Endothelial cell of umbilical vein (primary cell): ENCODE data around the gene ALG12. TPM values are rescaled to one million over a fixed set of nuclear protein-coding genes. Genes with fewer than 3 reads are reported as not detected.

ENCODE experiments used
- BruUV-seq: library from RNA; stranded (reverse); fragments of 400-500 nt; replicated peaks from 2 replicates; lab custom pipeline; 2021; lab: Mats Ljungman, UMichigan
- CTCF ChIA-PET: fragments of 300-600, 350-600 bp; sonication (Branson Sonifier 250); formaldehyde crosslinking; loops from one replicate; lab custom pipeline; 2021; ENCODE audit warnings: antibody characterized with exemption, inconsistent platforms; lab: Charles Lee
- POLR2A ChIA-PET: fragments of 300-600, 350-600 bp; sonication (Branson Sonifier 250); formaldehyde crosslinking; loops from one replicate; lab custom pipeline; 2021; ENCODE audit warnings: antibody characterized with exemption, inconsistent platforms; lab: Charles Lee
- DNase-seq: peaks from one replicate; pipeline ENCODE4 v3.0.0-alpha.2; 2011; ENCODE audit warnings: low read depth, low spot score
- FAIRE-seq: peaks from 2 replicates; lab custom pipeline; 2011; peaks lifted over from hg19 to GRCh38; lab: Jason Lieb, UNC
- H2AFZ ChIP-seq: 2 replicates; pipeline ENCODE4 v1.6.0; 2012; ENCODE audit warnings: low read depth, low read length, control low read depth, inconsistent platforms
- H3K27ac ChIP-seq: 2 replicates; pipeline ENCODE4 v1.5.1; 2011; ENCODE audit warnings: low read depth, mild to moderate bottlenecking, control low read depth, low read length, moderate library complexity; ENCODE audit not compliant: insufficient read depth
- H3K27me3 ChIP-seq, 2 experiments: 2 replicates each; pipeline versions ENCODE4 v1.6.0 to v1.6.1; 2011; ENCODE audit warnings: low read length in 2 of 2, mixed read lengths in 1 of 2; ENCODE audit not compliant: control insufficient read depth in 2 of 2, insufficient read depth in 2 of 2
- H3K36me3 ChIP-seq, 2 experiments: 2 replicates in 1 of 2; 3 replicates in 1 of 2; pipeline ENCODE4 v1.5.1; 2011; ENCODE audit warnings: low read length in 2 of 2, mild to moderate bottlenecking in 1 of 2, moderate library complexity in 1 of 2; ENCODE audit not compliant: control insufficient read depth in 2 of 2, insufficient read depth in 2 of 2; ENCODE audit errors: extremely low read depth in 1 of 2
- H3K4me1 ChIP-seq: 3 replicates; pipeline ENCODE4 v1.5.1; 2011; ENCODE audit warnings: mild to moderate bottlenecking, low read length; ENCODE audit not compliant: control insufficient read depth, insufficient read depth; ENCODE audit errors: extremely low read depth
- H3K4me2 ChIP-seq: 2 replicates; pipeline ENCODE4 v1.6.1; 2011; ENCODE audit warnings: low read length, control low read depth, mixed read lengths; ENCODE audit not compliant: insufficient read depth
- H3K4me3 ChIP-seq, 3 experiments: fragments of 200-600 bp in 1 of 3; sonication (generic), shearing (Covaris generic) in 1 of 3; replicated peaks in 1 of 3; 2 replicates each; pipeline ENCODE4 v1.5.1; 2011 to 2016; ENCODE audit warnings: control low read depth in 3 of 3, low read length in 3 of 3, mild to moderate bottlenecking in 2 of 3, inconsistent platforms in 1 of 3, low read depth in 1 of 3, moderate library complexity in 1 of 3; ENCODE audit not compliant: insufficient read depth in 1 of 3
- H3K79me2 ChIP-seq: 2 replicates; pipeline ENCODE4 v1.6.0; 2012; ENCODE audit warnings: low read length, inconsistent platforms; ENCODE audit not compliant: control insufficient read depth, insufficient read depth
- H3K9ac ChIP-seq: replicated peaks from 2 replicates; pipeline ENCODE3; 2011; ENCODE audit warnings: low read length, control low read depth; ENCODE audit not compliant: insufficient read depth; ENCODE audit errors: extremely low read depth
- H3K9me1 ChIP-seq: replicated peaks from 3 replicates; pipeline ENCODE4 v1.6.0; 2011; ENCODE audit warnings: mild to moderate bottlenecking, low read length; ENCODE audit not compliant: control insufficient read depth, insufficient read depth; ENCODE audit errors: extremely low read depth
- H3K9me3 ChIP-seq: replicated peaks from 2 replicates; pipeline ENCODE4 v1.5.1; 2012; ENCODE audit warnings: low read length, inconsistent platforms; ENCODE audit not compliant: control insufficient read depth, insufficient read depth
- H4K20me1 ChIP-seq: replicated peaks from 2 replicates; pipeline ENCODE3; 2011; ENCODE audit warnings: mild to moderate bottlenecking, low read length; ENCODE audit not compliant: control insufficient read depth, insufficient read depth; ENCODE audit errors: extremely low read depth
- EZH2 ChIP-seq: IDR thresholded peaks from 2 replicates; pipeline ENCODE4 v1.6.1; 2012; ENCODE audit warnings: borderline replicate concordance, low read depth, mild to moderate bottlenecking, moderate library complexity, low read length, inconsistent platforms; ENCODE audit not compliant: severe bottlenecking
- FOS ChIP-seq: IDR thresholded peaks from 2 replicates; pipeline ENCODE4 v1.6.1; 2011; ENCODE audit warnings: mild to moderate bottlenecking, low read length, moderate library complexity, borderline replicate concordance; ENCODE audit not compliant: insufficient read depth
- GATA2 ChIP-seq: IDR thresholded peaks from 2 replicates; pipeline ENCODE4 v1.7.0; 2011; ENCODE audit warnings: low read depth, mild to moderate bottlenecking, moderate library complexity, mixed read lengths, low read length; ENCODE audit not compliant: insufficient read length, insufficient read depth
- JUN ChIP-seq: IDR thresholded peaks from 2 replicates; pipeline ENCODE4 v1.6.1; 2011; ENCODE audit warnings: borderline replicate concordance, low read depth; ENCODE audit not compliant: insufficient read length, insufficient read depth
- MAX ChIP-seq: IDR thresholded peaks from 2 replicates; pipeline ENCODE4 v1.6.1; 2011; ENCODE audit not compliant: insufficient read depth, insufficient read length
- MYC ChIP-seq: IDR thresholded peaks from one replicate; pipeline ENCODE4 v1.6.1; 2011; ENCODE audit warnings: mild to moderate bottlenecking, low read depth, low read length
- POLR2A ChIP-seq: IDR thresholded peaks from 2 replicates; pipeline ENCODE4 v1.6.1; 2012; ENCODE audit warnings: low read depth, mild to moderate bottlenecking, control low read depth, low read length
- POLR2AphosphoS5 ChIP-seq: IDR thresholded peaks from 2 replicates; pipeline ENCODE4 v1.6.1; 2012; ENCODE audit warnings: low read depth, mild to moderate bottlenecking, control low read depth, low read length, moderate library complexity; ENCODE audit not compliant: insufficient read depth
- dilution Hi-C: fragments of 300-500 bp; cut with MboI; formaldehyde crosslinking; loops from one replicate; pipeline ENCODE4 v1.15.0; 2019; ENCODE audit warnings: low sequenced_read_pairs; ENCODE audit not compliant: extremely low pct_ligation_motif_present
- intact Hi-C: fragments of 100-400 bp; cut with micrococcal nuclease; formaldehyde crosslinking; loops from one replicate; pipeline ENCODE4 v1.10.0; 2022
- polyA plus RNA-seq, 4 experiments: library from polyadenylated mRNA; depleted of rRNA in 3 of 4; stranded (reverse) in 3 of 4; unstranded in 1 of 4; fragments of >200 nt; gene quantifications; 2 replicates each; pipeline versions ENCODE4 v1.2.1 to v1.2.3, GENCODE V29; 2011 to 2012; ENCODE audit warnings: missing spikeins in 1 of 4
- total RNA-seq: library from RNA; stranded (reverse); gene quantifications from 2 replicates; pipeline ENCODE4 v1.2.3, GENCODE V29; 2021
- TF ChIP-seq, protein P1 (sequence below), 2 donors: IDR thresholded peaks; 1 replicate in 1 of 2; 2 replicates in 1 of 2; pipeline ENCODE4 v1.5.1; 2011; ENCODE audit warnings: low read length in 2 of 2, mild to moderate bottlenecking in 2 of 2, moderate library complexity in 2 of 2, control low read depth in 1 of 2, inconsistent platforms in 1 of 2, low read depth in 1 of 2; ENCODE audit not compliant: insufficient read depth in 1 of 2; ENCODE audit errors: extremely low read depth in 1 of 2

ALG12 gene
- total and polyA plus RNA-seq, 2 donors (not counting 3 experiments of a cell fraction or from before 2014, with no cell fraction given), result 14.6 to 18.0 TPM

- FAIRE-seq (no peak), DNase-seq (no peak)
- ChIA-PET CTCF (interaction anchor here (2.0 kb wide), 1 partner anchor 29 kb away, joined by 6 read pairs; no protein-coding TSS in a partner anchor), POLR2A (no interaction called here)
- Histone ChIP-seq H3K4me2 (no peak overlapping the region), H3K79me2 (no peaks in the 10 kb centered on the region), H4K20me1 (no peaks in the 10 kb centered on the region), H3K4me1 (peaks cover 14% of the 10 kb centered on the region), H3K27me3 (no peaks in the 10 kb centered on the region), H3K9me3 (no peaks in the 10 kb centered on the region), H2AFZ (no peak overlapping the region), H3K36me3 (no peaks in the 10 kb centered on the region), H3K9ac (no peak overlapping the region), H3K27ac (no peak overlapping the region), H3K4me3 (no peak overlapping the region), H3K9me1 (no peaks in the 10 kb centered on the region)
- no TSS peak for BruUV-seq
- intact Hi-C loops (no loop called here), dilution Hi-C loops (no loop called here)
- no peak for TF ChIP-seq POLR2A
- no peak for TF ChIP-seq GATA2
- TF ChIP-seq POLR2AphosphoS5, result no peak
- no peak for TF ChIP-seq MYC
- no peak for TF ChIP-seq MAX
- TF ChIP-seq EZH2, result no peak
- no peak for TF ChIP-seq JUN
- TF ChIP-seq FOS, result no peak
- TF ChIP-seq, protein P1, sequence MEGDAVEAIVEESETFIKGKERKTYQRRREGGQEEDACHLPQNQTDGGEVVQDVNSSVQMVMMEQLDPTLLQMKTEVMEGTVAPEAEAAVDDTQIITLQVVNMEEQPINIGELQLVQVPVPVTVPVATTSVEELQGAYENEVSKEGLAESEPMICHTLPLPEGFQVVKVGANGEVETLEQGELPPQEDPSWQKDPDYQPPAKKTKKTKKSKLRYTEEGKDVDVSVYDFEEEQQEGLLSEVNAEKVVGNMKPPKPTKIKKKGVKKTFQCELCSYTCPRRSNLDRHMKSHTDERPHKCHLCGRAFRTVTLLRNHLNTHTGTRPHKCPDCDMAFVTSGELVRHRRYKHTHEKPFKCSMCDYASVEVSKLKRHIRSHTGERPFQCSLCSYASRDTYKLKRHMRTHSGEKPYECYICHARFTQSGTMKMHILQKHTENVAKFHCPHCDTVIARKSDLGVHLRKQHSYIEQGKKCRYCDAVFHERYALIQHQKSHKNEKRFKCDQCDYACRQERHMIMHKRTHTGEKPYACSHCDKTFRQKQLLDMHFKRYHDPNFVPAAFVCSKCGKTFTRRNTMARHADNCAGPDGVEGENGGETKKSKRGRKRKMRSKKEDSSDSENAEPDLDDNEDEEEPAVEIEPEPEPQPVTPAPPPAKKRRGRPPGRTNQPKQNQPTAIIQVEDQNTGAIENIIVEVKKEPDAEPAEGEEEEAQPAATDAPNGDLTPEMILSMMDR (IDR thresholded peaks at IDR 0.05; ENCODE audit: extremely low read depth in 1 of 2, insufficient read depth in 1 of 2, low read depth in 1 of 2, low read length in 2 of 2), result no peak
Measured at GRCh38 chr22:49954354-49954753, 36.1 kb upstream of the ALG12 start.
